Ovary (tissue), 9 donors: Measurements from ENCODE around the gene DOHH. TPM values are rescaled to one million over a fixed set of nuclear protein-coding genes. Genes with fewer than 3 reads are reported as not detected.
"Not testable (repeated sequence)": the region's sequence is repeated elsewhere in the genome, so short reads cannot be mapped to it uniquely, and the experiment has no call there.

Experiments used
- DNase-seq, 5 donors: peaks; one replicate each; pipeline ENCODE4 v3.0.0-alpha.2; 2019 to 2020
- H3K27ac ChIP-seq, 2 donors: fragments of 200-600 bp; one replicate each; pipeline versions ENCODE4 v1.5.1 to v1.8.0; 2019 to 2022
- H3K27me3 ChIP-seq: fragments of 200-600 bp; one replicate; pipeline ENCODE4 v1.8.0; 2022
- H3K36me3 ChIP-seq: fragments of 200-600 bp; sonication (generic); one replicate; pipeline ENCODE4 v1.5.1; 2019
- H3K4me1 ChIP-seq: one replicate; pipeline ENCODE4 v1.8.1; 2013; ENCODE audit warnings: mild to moderate bottlenecking, moderate library complexity; ENCODE audit not compliant: insufficient read depth
- H3K4me3 ChIP-seq: fragments of 200-600 bp; sonication (generic); one replicate; pipeline ENCODE4 v1.5.1; 2017
- H3K9me3 ChIP-seq, 2 donors: fragments of 200-600 bp in 1 of 2; sonication (generic) in 1 of 2; one replicate each; pipeline versions ENCODE4 v1.5.1 to v1.8.1; 2013 to 2019; ENCODE audit warnings: mild to moderate bottlenecking in 1 of 2, moderate library complexity in 1 of 2
- EP300 ChIP-seq: sonication (generic); formaldehyde crosslinking; IDR thresholded peaks from one replicate; pipeline ENCODE4 v1.6.1; 2017; ENCODE audit warnings: antibody characterized with exemption
- POLR2A ChIP-seq: fragments of 450-650 bp; IDR thresholded peaks from one replicate; pipeline ENCODE4 v1.6.1; 2017; ENCODE audit warnings: antibody characterized with exemption, mild to moderate bottlenecking, moderate library complexity
- WGBS, 3 donors: extraction: QIAGEN DNeasy Blood & Tissue Kit in 1 of 3; methylation state at CpG; one replicate each; pipeline versions ENCODE4 v1.1.5 to v1.1.7; 2013 to 2017; 5-methylcytosine and 5-hydroxymethylcytosine counted together
- intact Hi-C, 4 donors: fragments of 100-400 bp; cut with DNase I; formaldehyde crosslinking; loops; one replicate each; pipeline versions ENCODE4 v1.11.0 to v1.15.1; 2022 to 2023
- polyA plus RNA-seq, 2 donors: library from polyadenylated mRNA; stranded (reverse); fragments of 200-250 nt in 1 of 2; fragments of 350-450 nt in 1 of 2; fragmentation: Illumina TruSeq in 1 of 2; extraction: RNeasy Lipid Tissue Mini Kit (QIAGEN cat#74804) in 1 of 2; gene quantifications; one replicate each; pipeline ENCODE4 v1.2.3, GENCODE V29; 2013 to 2014
- total RNA-seq, 7 donors: library from RNA; depleted of rRNA in 2 of 7; stranded (reverse); fragments of >200 nt in 2 of 7; fragmentation: NEBNext Ultra II Directional in 3 of 7; extraction: Animal tissue kit (Norgen Biotek cat#: 25700) in 3 of 7; gene quantifications; one replicate each; pipeline versions ENCODE4 v1.1.0 to v1.2.4, GENCODE V29; 2016 to 2023
- TF ChIP-seq, protein P1 (sequence below), 3 donors: fragments of 450-650 bp in 2 of 3; fragments of 200-600 bp in 1 of 3; IDR thresholded peaks; one replicate each; pipeline versions ENCODE4 v1.5.1 to v1.8.0; 2016 to 2022; ENCODE audit warnings: antibody characterized with exemption in 3 of 3, mild to moderate bottlenecking in 1 of 3
- donor health status: DM: no; HTN: no; CAD: no; lungs with moderate emphysema.
- donor health status: DM: no; HTN: no; CAD: no.
- donor health status: Bipolar disorder and iron deficiency.
- donor health status: DM: yes; HTN: yes; CAD: no.
- donor health status: DM: no; HTN: no; CAD: no.
- donor health status: DM: yes; HTN: yes; CAD: no.

The DOHH gene
- total and polyA plus RNA-seq, 9 donors, result 7.1 to 14.5 (median 8.5) TPM; not detected in 1

DNA sequence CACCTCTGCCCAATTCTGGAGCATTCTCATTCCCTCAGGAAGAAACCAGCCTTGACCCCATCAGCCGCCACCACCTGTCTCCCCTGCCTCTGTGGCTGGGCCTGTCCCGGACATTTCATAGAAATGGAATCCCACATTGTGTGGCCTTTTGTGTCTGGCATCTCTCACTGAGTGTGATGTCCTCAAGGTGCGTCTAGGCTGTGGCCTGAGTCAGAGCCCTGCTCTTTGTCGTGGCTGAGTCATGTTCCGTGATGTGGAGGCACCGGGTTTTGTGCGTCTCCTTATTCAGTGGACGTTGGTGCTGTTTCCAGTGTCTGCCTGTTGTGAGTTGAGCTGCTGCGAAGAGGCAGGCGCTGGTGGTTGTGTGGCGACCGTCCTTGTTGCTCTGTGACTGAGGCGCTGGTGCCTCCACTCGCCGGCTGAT lies 9.1 kb upstream of the DOHH start:
- Histone ChIP-seq H3K36me3 (no peaks in the 10 kb centered on the region), H3K27ac (no peak overlapping the region), H3K27me3 (no peaks in the 10 kb centered on the region), H3K4me3 (no peak overlapping the region), H3K4me1 (peaks cover 11% of the 10 kb centered on the region), H3K9me3 (no peaks in the 10 kb centered on the region)
- intact Hi-C loops, result no loop called here
- 80 to 83% (median 82%) methylated on average over 15 of the region's 15 CpGs for WGBS, 3 donors
- peak in 1 of 5 donors; percentile 32 for DNase-seq
- TF ChIP-seq EP300, result no peak
- TF ChIP-seq POLR2A, result no peak
- TF ChIP-seq, protein P1, sequence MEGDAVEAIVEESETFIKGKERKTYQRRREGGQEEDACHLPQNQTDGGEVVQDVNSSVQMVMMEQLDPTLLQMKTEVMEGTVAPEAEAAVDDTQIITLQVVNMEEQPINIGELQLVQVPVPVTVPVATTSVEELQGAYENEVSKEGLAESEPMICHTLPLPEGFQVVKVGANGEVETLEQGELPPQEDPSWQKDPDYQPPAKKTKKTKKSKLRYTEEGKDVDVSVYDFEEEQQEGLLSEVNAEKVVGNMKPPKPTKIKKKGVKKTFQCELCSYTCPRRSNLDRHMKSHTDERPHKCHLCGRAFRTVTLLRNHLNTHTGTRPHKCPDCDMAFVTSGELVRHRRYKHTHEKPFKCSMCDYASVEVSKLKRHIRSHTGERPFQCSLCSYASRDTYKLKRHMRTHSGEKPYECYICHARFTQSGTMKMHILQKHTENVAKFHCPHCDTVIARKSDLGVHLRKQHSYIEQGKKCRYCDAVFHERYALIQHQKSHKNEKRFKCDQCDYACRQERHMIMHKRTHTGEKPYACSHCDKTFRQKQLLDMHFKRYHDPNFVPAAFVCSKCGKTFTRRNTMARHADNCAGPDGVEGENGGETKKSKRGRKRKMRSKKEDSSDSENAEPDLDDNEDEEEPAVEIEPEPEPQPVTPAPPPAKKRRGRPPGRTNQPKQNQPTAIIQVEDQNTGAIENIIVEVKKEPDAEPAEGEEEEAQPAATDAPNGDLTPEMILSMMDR (IDR thresholded peaks at IDR 0.05), result no peak

DNA sequence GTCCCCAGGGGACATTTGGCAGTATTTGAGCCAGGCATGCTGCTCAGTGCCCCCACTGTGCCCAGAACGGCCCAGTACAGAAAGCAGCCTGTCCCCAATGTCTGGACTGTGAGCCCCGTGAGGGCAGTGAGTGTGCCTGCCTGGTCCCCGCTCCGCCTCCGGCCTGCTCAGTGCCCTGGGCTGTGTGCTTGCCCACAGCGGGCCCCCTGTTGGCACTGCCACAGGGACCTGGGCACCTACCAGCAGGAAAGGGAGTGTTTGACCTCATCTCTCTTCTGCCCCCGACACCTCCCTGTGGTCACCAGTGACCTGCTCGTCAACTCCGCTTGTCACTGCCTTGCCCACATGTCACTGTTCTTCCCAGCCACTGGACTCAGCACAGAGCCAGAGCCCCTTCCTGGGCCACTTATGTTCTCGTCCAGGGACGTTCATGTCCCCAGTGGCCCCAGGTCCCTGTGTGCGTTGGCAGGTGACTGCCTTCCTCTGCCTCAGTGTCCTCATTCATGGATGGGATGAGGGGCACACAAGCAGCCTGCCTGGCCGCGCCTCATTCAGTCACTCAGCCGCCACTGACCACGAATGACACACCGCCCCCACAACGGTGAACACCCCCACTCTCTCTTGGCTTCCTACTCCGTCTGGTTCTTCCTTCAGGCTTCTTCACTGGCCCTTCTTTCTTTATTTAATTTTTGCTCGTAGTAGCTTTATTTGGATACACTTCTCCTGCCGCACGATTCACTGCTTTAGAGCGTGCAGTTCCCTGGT lies 8.5 kb upstream of the DOHH start:
- peak in 2 of 5 donors; percentile 25 to 34 for DNase-seq
- TF ChIP-seq, protein P1 (IDR thresholded peaks at IDR 0.05), result no peak
- TF ChIP-seq POLR2A (no peak), EP300 (no peak)
- Histone ChIP-seq H3K27me3 (no peaks in the 10 kb centered on the region), H3K4me1 (peaks cover 11% of the 10 kb centered on the region), H3K4me3 (no peak overlapping the region), H3K9me3 (no peaks in the 10 kb centered on the region), H3K36me3 (no peaks in the 10 kb centered on the region), H3K27ac (no peak overlapping the region)
- 81 to 86% (median 81%) methylated on average over 23 of the region's 23 CpGs for WGBS, 3 donors
- intact Hi-C loops, result no loop called here

DNA sequence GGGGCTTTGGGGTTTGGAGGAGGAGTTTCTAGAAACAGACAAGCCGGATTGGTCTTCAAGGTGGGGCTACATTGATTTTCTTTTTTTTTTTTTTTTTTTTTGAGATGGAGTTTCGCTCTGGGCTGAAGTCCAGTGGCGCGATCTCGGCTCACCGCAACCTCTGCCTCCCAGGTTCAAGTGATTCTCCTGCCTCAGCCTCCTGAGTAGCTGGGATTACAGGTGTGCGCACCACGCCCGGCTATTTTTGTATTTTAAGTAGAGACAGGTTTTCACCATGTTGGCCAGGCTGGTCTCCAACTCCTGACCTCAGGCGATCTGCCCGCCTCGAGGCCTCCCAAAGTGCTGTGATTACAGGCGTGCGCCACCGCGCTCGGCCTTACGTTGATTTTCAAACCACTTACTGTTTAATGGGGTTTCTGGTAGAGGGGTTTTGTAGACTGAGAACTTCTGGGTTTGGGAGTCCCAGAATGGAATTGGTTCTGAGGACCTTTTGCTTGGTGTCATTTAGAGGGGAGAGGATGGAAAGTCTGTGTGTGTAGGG lies 7.7 kb upstream of the DOHH start:
- H3K36me3 ChIP-seq, H3K4me1 ChIP-seq, H3K4me3 ChIP-seq, H3K27me3 ChIP-seq, DNase-seq, H3K9me3 ChIP-seq, intact Hi-C loops, H3K27ac ChIP-seq: not testable (repeated sequence)
- WGBS, 3 donors, result 90 to 94% (median 92%) methylated on average over 18 of the region's 18 CpGs

DNA sequence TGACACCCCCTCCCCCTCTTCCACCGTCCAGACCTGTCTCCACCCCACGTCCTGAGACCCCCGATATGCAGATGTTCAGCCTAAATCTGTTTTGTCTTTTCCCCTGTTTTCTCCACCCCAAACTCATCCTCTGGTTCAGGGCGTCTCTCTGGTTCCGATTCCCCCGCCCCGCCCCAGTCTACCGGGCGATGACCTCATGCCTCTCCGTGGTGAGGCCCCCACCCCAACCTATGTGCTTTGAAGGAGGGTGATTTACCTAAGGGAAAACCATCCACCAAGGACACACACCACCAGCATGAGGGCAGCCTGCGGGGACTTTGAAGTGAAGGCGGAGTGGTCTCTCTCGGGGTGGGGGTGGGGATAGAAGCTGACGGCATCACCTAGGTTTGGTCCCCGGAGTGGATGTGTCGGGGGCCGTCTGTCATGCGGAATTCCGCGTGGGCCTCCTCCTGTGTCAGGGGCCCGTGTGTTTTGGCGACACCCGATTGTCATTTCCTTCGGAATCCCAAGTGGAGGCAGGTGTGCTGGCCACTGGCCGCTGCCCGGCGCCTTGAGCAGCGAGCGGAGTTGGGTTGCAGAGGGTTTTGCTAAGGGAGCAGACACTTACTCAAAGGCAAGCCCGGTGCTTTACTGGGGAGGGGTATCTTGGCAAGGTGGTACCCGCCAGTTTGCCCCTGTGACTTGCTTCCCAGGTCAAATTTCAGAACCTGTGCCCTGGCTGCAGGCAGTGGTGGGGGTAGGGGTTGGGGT lies 7.1 kb upstream of the DOHH start:
- Histone ChIP-seq H3K4me1 (peaks cover 9% of the 10 kb centered on the region), H3K36me3 (no peaks in the 10 kb centered on the region), H3K9me3 (no peaks in the 10 kb centered on the region), H3K4me3 (peak overlapping the region; percentile 80), H3K27me3 (no peaks in the 10 kb centered on the region), H3K27ac (peak overlapping the region in 1 of 2 donors; percentile 46)
- intact Hi-C loops, result no loop called here
- WGBS, 3 donors, result 24 to 26% (median 25%) methylated on average over 26 to 31 of the region's 31 CpGs
- peak in 3 of 5 donors; percentile 51 to 59 (median 56) for DNase-seq
- no peak for TF ChIP-seq EP300

DNA sequence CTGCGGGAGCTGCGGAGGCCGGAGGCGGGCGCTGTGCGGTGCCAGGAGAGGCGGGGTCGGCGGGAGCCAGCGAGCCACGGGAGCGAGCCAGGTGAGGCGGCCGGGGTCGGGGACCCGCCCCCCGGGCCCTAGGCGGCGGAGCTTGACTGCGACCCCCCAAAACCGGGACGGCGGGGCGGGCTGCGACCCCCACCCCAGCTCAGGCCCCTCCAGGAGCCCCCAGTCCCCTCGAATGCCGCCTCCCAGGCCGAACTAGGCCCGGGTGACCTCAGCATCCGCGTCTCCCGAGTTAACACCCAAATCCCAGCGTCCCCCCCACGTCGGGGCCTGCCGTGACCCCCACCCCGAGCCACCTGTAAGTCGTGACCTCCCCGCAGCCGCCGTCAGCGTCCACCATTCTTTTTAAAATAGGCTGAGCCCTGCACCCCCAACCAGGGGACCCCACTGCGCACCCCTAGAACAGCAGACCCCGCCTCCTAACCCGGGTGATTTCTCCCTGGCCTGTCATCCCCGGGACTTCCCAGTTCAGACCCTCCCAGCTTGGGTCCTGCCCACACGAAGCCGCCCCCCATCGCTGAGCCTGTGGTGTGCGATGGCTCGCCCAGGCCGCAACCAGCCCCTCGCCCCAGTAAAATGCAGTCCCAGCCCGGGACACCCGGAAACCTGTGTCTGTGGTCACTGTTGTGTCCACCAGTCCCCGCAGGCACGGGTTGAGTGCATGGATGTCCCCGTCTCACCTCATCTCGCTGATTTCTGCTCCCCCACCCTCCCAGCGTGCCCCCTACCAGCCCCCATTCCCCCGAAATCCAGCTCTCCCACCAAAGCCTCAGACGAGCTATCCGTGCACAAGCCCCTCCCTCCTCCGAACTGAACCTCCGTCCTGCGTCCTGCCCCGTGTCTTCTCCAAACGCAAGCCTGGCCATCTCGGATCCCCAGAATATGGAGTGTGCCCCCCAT lies 6.2 kb upstream of the DOHH start:
- Histone ChIP-seq H3K27me3 (no peaks in the 10 kb centered on the region), H3K4me3 (peak overlapping the region; percentile 80), H3K4me1 (peaks cover 9% of the 10 kb centered on the region), H3K36me3 (no peaks in the 10 kb centered on the region), H3K9me3 (no peaks in the 10 kb centered on the region), H3K27ac (peak overlapping the region; percentile 46 to 80)
- intact Hi-C loops, result no loop called here
- DNase-seq, result peak in 4 of 5 donors; percentile 53 to 74 (median 66)
- 1% methylated on average over 42 to 66 of the region's 69 CpGs for WGBS, 3 donors
- no peak for TF ChIP-seq EP300
- TF ChIP-seq, protein P1 (IDR thresholded peaks at IDR 0.05), result no peak
- no peak for TF ChIP-seq POLR2A
